NOMO-1 treated with dmso at 0.1 percent for 144 hours (cell line): Measurements from ENCODE around the gene ANXA6.

ENCODE experiments used
- DNase-seq: peaks from one replicate; lab custom pipeline; 2025; ENCODE audit not compliant: unreplicated experiment; lab: John Stamatoyannopoulos, UW

The ANXA6 gene

GRCh38 chr5:151106043-151106442, 51.5 kb downstream of the ANXA6 start:
- DNase-seq, result no peak

- no peak for DNase-seq
Observed at GRCh38 chr5:151105561-151105960, 52.0 kb downstream of the ANXA6 start.

GRCh38 chr5:151104795-151105194, 52.8 kb downstream of the ANXA6 start:
- DNase-seq, result no peak

- DNase-seq, result no peak
Observed at GRCh38 chr5:151101746-151102145, 55.8 kb downstream of the ANXA6 start.

- no peak for DNase-seq
Observed at GRCh38 chr5:151101151-151101550, 56.4 kb downstream of the ANXA6 start.

- DNase-seq, result no peak
Observed at GRCh38 chr5:151100681-151101080, 56.9 kb downstream of the ANXA6 start.

- no peak for DNase-seq
Observed at GRCh38 chr5:151098768-151099121, 58.8 kb downstream of the ANXA6 start.

GRCh38 chr5:151097820-151098767, 59.5 kb downstream of the ANXA6 start:
- DNase-seq, result peak; percentile 32

GRCh38 chr5:151097061-151097460, 60.5 kb downstream of the ANXA6 start:
- peak; percentile 60 for DNase-seq

GRCh38 chr5:151096001-151096373, 61.6 kb downstream of the ANXA6 start:
- no peak for DNase-seq

- DNase-seq, result no peak
Observed at GRCh38 chr5:151095341-151096000, 62.1 kb downstream of the ANXA6 start.

- DNase-seq, result no peak
Observed at GRCh38 chr5:151094852-151095245, 62.7 kb downstream of the ANXA6 start.

GRCh38 chr5:151094030-151094851, 63.3 kb downstream of the ANXA6 start:
- no peak for DNase-seq

GRCh38 chr5:151093476-151093889, 64.1 kb downstream of the ANXA6 start:
- DNase-seq, result peak; percentile 20

GRCh38 chr5:151092762-151093161, 64.8 kb downstream of the ANXA6 start:
- DNase-seq, result peak; percentile 68

- DNase-seq, result no peak
Observed at GRCh38 chr5:151089726-151090125, 67.9 kb downstream of the ANXA6 start.

GRCh38 chr5:151088986-151089385, 68.6 kb downstream of the ANXA6 start:
- no peak for DNase-seq

GRCh38 chr5:151087486-151087885, 70.1 kb downstream of the ANXA6 start:
- no peak for DNase-seq

- no peak for DNase-seq
Observed at GRCh38 chr5:151086905-151087360, 70.6 kb downstream of the ANXA6 start.

- DNase-seq, result no peak
Observed at GRCh38 chr5:151086192-151086869, 71.2 kb downstream of the ANXA6 start.

GRCh38 chr5:151085517-151086041, 72.0 kb downstream of the ANXA6 start:
- no peak for DNase-seq
